ENCODE results near the gene HDGFL2.

Gene HDGFL2

DNA sequence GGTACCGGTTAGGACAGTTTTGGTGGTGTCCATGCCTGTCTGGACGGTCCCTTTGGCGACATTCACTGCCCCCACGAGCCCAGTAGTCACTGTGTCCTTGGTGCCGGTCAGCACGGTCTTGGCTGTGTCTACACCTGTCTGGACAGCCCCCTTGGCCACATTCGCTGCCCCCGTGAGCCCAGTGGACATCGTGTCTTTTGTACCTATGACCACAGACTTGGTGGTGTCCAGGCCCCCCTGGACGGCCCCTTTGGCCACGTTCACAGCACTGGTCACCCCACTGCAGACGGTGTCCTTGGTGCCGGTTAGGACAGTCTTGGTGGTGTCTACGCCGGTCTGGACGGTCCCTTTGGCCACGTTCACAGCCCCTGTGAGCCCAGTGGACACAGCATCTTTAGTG is 40.0 kb downstream of the HDGFL2 start:
- Histone ChIP-seq H3K4me1 (no peaks in the 10 kb centered on the region), H3K36me3 (no peaks in the 10 kb centered on the region), H3K27ac (no peak overlapping the region), H3K4me3 (no peak overlapping the region), H3K27me3 (peaks cover 0 to 15% of the 10 kb centered on the region in 2 donors), H3K9me3 (no peaks in the 10 kb centered on the region)
- intact Hi-C loops (cut with DNase I; ENCODE audit: low total_unique reads): no loop called here
- DNase-seq: no peak
- TF ChIP-seq, protein P1, sequence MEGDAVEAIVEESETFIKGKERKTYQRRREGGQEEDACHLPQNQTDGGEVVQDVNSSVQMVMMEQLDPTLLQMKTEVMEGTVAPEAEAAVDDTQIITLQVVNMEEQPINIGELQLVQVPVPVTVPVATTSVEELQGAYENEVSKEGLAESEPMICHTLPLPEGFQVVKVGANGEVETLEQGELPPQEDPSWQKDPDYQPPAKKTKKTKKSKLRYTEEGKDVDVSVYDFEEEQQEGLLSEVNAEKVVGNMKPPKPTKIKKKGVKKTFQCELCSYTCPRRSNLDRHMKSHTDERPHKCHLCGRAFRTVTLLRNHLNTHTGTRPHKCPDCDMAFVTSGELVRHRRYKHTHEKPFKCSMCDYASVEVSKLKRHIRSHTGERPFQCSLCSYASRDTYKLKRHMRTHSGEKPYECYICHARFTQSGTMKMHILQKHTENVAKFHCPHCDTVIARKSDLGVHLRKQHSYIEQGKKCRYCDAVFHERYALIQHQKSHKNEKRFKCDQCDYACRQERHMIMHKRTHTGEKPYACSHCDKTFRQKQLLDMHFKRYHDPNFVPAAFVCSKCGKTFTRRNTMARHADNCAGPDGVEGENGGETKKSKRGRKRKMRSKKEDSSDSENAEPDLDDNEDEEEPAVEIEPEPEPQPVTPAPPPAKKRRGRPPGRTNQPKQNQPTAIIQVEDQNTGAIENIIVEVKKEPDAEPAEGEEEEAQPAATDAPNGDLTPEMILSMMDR (IDR thresholded peaks at IDR 0.05): no peak

DNA sequence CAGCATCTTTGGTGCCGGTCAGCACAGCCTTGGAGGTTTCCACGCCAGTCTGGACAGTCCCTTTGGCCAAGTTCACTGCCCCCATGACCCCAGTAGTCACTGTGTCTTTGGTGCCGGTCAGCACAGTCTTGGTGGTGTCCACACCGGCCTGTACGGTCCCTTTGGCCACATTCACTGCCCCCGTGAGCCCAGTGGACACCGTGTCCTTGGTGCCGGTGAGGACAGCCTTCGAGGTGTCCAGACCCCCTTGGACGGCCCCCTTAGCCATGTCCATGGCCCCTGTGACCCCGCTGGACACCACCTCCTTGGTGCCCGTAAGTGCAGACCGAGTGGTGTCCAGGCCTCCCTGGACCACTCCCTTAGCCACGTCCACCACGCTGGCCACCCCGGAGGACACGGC is 41.2 kb downstream of the HDGFL2 start:
- intact Hi-C loops (cut with DNase I; ENCODE audit: low total_unique reads): no loop called here
- H3K4me1 ChIP-seq: peaks cover 0 to 5% (median 2%) of the 10 kb centered on the region in 4 donors
- TF ChIP-seq, protein P1 (IDR thresholded peaks at IDR 0.05): no peak
- H3K4me3 ChIP-seq: no peak overlapping the region
- no peak overlapping the region for H3K27ac ChIP-seq
- DNase-seq: no peak
- H3K9me3 ChIP-seq: no peaks in the 10 kb centered on the region
- no peaks in the 10 kb centered on the region for H3K36me3 ChIP-seq
- peaks cover 0 to 27% of the 10 kb centered on the region in 2 donors for H3K27me3 ChIP-seq

DNA sequence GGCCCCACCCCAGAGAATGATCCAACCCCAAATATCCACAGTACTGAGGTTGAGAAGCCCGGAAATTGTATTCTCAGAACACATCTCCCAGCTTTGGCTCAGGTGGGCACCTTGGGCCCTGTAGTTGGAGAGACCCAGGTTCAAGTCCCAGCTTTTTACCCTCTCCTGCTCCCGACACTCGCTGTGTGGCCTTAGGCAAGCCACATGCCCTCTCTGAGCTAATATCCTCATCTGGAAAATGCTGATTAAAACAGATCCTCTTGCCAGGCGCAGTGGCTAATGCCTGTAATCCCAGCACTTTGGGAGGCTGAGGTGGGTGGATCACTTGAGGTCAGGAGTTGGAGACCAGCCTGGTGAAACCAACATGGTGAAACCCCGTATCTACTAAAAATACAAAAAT is 43.6 kb downstream of the HDGFL2 start:
- Histone ChIP-seq H3K36me3 (no peaks in the 10 kb centered on the region), H3K27ac (no peak overlapping the region), H3K4me1 (peaks cover 0 to 16% (median 10%) of the 10 kb centered on the region in 4 donors), H3K4me3 (no peak overlapping the region), H3K9me3 (no peaks in the 10 kb centered on the region), H3K27me3 (peaks cover 0 to 40% of the 10 kb centered on the region in 2 donors)
- intact Hi-C loops (cut with DNase I; ENCODE audit: low total_unique reads): no loop called here
- DNase-seq: no peak
- TF ChIP-seq, protein P1 (IDR thresholded peaks at IDR 0.05): no peak

DNA sequence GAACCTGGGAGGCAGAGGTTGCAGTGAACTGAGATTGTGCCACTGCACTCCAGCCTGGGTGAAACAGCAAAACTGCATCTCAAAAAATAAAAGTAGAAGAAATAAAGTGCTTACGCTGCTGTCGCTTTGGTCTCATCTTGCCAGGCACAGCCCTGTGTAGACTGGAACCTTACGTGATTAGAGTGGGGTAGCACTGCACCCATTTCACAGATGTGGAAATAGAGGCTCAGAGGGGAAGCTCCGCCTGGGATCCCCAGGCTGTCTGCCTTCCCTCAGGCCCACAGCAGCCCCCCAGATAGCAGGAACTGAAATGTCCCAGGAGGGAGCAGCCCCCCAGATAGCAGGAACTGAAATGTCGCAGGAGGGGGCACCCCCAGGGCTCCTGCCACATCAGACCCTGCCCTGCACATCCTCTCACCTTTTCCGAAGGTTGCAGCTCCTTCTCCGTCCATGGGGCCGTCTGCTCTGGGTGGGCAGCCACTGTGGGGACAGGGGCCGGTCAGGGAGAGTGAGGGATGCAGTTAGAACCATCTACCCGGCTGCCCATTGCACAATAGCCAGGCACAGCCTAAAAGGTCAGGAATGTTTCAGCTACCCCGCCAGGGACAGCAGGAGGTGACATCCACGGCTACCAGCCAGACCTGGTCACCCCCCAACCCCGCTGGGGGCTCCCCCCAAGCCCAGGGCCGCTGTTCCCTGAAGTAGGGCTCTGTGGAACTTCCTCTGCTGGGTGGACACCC is 44.3 kb downstream of the HDGFL2 start:
- no peak overlapping the region for H3K27ac ChIP-seq

DNA sequence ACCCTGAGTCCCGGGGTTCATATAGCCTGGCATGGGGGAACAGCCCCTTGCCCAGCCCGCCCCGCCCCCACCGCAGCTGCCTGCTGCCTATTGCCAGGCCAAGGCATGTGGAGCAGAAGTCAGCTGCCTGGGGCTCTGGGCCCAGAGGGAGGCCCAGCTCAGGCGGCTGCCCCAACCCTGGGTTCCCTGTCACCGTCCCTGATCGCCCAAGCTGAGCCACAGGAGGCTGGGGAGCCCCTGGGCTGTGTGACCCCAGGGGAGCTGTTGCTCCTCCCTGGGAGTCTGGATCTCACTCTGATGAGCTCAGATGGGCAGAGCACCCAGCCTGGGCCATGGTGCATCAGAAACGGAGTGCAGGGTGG is 44.8 kb downstream of the HDGFL2 start:
- peaks cover 0 to 40% of the 10 kb centered on the region in 2 donors for H3K27me3 ChIP-seq
- no peaks in the 10 kb centered on the region for H3K9me3 ChIP-seq
- no peak overlapping the region for H3K4me3 ChIP-seq
- no peak for DNase-seq
- H3K36me3 ChIP-seq: no peaks in the 10 kb centered on the region
- intact Hi-C loops (cut with DNase I; ENCODE audit: low total_unique reads): no loop called here
- H3K27ac ChIP-seq: no peak overlapping the region
- TF ChIP-seq, protein P1 (IDR thresholded peaks at IDR 0.05): no peak
- H3K4me1 ChIP-seq: peaks cover 0 to 16% (median 10%) of the 10 kb centered on the region in 4 donors

More for the DNA sequence above, 44.3 kb downstream of the HDGFL2 start:
- H3K9me3 ChIP-seq: no peaks in the 10 kb centered on the region
- TF ChIP-seq, protein P1 (IDR thresholded peaks at IDR 0.05): no peak
- H3K27me3 ChIP-seq: peaks cover 0 to 40% of the 10 kb centered on the region in 2 donors
- H3K36me3 ChIP-seq: no peaks in the 10 kb centered on the region
- H3K4me1 ChIP-seq: peaks cover 0 to 16% (median 10%) of the 10 kb centered on the region in 4 donors
- intact Hi-C loops (cut with DNase I; ENCODE audit: low total_unique reads): no loop called here
- no peak for DNase-seq
- no peak overlapping the region for H3K4me3 ChIP-seq

All from tibial artery (tissue), 4 donors.